GM19328 (cell line): Measurements from ENCODE around the gene IL4R.
"Not testable (repeated sequence)": the region's sequence is repeated elsewhere in the genome, so short reads cannot be mapped to it uniquely, and the experiment has no call there.

ENCODE experiments used
- ATAC-seq: cut with Tn5 transposase; IDR thresholded peaks from one replicate; pipeline ENCODE4 v1.9.1; 2021; ENCODE audit warnings: mild to moderate bottlenecking, moderate library complexity; ENCODE audit not compliant: unreplicated experiment

Gene IL4R

DNA sequence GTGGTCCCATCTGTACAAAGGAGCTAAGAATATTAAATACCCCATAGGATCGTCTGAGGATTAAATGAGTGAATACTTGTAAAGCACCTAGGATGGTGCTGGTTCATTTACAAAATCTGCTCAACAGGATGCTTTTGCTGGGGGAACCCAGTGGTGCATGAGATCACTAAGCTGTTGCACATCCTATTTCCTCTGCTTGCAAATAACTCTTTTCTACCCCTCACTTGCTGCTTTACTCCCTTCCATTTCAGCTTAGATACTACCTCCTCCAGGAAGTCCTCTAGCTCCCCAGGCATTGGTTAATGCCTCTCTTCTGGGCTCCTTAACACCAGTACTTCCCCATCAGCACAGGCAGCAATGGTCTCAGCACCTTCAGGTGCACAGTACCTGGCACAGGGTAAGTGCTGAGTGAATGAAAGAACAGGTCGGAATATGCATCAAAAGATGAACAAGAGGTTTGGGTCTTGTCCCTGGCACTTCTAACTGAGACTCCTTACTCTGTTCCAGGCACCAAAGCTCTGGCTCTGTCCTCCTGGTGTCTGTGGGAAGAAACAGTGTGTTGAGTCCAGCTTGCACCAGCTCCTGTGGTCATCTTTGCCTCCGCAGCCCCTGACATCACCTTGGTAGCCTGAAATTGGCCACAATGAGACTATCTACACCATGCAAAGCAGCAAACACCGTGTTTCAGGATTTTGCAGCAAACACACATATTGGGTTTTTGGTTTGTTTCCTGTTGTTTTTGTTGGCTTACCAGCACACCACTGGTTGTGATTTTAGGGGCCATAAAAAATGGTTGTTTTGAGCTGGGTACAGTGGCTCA is 64.1 kb downstream of the IL4R start:
- no peak for ATAC-seq

DNA sequence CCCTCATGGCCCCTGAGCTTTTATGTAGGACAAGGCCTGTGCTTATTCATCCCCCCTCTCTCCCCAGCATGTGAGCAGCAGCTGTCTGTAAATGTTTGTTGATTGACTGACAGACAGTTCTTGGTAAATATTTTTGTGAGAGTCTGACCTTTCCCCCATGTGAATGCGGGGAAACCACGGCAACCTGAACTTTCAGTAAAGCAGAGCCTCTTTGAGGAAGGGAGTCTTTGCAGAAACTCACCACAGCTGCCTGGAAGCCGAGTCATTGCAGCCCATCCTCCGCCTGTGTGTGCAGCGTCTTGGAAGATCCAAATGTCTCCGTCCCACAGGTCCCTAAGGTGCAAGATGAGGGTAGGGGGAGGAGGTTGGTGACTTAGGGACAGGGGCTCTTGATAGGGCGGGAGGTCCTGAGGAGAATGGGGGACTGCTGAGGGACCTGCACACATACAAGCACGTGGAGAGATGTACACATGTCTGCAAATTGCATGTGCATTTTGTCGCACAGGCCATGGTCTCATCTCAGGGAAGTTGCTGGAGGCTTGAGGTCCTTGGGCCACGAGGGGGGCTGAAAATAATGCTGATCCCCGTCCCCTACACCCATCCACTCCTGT is 65.2 kb downstream of the IL4R start:
- ATAC-seq: no peak

DNA sequence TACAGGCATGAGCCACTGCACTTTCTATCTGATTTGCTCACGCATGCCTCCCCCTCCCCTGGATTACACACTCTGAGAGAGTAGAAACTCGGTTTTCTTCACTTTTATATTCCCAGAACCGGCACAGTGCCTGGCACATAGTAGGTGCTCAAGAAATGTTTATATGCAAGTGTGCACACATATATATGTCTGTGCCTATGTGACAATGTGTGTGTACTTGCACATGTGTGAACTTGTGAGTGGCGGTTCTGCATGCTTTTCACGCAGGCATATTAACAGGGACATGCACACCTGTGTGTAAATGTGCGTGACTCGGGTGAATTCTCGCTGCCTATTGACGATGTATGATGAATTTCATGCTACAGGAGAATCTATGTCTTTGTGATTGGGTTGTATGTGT is 66.1 kb downstream of the IL4R start:
- no peak for ATAC-seq

DNA sequence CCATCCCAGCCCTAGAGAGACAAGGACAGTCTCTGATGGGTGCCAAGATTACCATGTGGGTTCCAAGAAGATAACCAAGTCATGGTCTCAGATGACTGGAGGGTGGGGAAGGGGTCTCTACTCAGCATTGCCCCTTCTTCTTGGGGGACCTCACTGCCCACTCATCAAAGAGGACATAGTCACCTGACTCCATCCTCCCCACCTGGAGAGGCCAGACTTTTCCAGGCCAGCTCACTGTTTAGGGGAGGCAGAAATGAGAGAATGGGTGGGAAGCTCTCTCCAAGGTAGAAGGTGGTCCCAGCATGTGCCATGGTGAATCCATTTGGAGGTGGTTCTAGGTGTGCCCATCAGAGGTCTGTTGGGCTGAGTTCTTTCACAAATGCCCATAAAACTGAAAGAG is 67.5 kb downstream of the IL4R start:
- ATAC-seq: no peak

DNA sequence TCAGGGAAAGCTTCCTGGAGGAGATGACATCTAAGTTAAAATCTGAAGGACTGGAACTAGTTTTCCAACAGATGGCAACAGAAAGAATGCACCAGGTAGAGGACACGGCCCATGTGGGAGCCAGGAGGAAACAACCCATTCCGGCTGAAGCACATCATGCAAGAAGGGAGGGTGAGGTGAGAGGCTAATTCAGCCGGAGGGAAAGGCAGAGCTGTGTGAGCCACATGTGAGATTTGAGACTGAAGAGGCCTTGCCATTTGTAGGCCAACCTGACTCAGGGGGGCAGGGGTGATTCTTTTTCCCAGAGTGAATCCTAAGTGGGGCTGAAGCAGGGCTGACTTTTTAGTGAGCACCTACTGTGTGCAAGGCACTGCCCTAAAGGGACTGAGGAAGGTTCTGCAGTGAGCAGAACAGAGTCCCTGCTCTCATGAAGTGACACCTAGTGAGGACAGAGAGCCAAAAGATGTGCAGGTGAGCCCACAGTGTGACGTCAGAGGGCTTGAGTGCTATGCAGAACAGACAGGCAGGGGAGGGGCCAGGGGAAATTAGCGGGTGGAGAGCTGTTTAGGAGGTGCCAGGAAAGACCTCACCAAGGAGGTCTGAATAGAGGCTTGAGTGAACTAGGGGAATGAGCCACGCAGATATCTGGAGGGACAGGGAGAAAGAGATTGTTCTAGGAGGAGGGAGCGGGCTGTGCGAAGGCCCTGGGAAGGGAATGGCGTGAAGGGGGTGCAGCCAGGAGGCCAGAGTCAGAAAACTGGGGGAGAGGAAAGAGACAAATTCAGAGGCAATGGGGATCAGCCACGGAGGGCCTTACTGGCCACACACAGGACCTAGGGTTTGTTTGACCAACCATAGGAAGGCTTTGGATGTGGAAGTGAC is 68.4 kb downstream of the IL4R start:
- no peak for ATAC-seq

DNA sequence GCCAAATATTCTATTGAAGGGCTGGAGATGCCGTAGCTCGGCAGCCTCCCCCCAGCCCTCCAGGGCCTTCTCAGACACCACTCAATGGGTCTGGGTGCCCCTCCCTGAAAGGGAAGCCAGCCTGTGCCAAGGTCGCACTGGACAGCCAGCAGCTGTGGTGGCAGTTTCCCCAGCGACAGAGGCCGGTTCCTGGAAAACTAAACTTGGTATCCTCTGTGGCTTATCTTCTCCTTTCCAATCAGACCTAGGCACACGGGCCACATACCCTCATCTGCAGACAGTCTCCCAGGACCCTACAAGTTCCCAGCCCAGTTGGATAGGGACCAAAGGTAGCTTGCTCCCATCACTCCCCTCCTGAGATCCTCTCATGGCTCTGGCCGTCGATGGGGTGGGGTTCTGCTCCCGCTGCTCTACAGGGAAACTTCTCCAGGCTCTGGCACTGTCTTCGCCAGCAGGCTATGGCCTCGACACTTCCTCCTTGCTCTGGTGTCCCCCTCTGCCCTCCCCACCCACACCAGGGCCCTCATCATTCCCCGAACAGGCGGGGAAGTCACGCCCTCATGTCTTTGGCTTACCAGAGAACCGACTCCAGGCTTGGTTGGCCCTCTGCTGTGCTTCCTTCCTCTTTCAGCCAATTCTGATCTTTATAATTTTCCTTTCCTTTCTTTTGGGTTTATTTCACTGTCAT is 69.9 kb downstream of the IL4R start:
- ATAC-seq: no peak

DNA sequence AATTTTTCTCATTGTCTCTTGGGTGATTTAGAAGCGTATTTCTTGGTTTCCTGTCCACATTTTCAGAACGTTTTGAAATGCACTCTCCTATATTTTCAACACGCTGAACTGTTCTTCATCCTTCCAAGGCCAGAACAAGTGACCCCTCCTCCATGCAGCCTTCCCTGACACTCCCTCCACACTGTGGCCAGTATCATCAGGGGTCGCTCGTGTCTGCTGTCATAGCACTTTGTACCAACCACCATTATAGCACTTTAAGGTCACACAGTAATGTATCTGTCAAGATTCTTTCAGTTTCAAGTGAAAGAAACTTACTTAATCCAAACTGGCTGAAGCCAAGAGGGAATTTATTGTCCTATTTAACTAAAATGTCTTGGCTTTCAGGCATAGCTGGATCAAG is 70.7 kb downstream of the IL4R start:
- ATAC-seq: no peak

DNA sequence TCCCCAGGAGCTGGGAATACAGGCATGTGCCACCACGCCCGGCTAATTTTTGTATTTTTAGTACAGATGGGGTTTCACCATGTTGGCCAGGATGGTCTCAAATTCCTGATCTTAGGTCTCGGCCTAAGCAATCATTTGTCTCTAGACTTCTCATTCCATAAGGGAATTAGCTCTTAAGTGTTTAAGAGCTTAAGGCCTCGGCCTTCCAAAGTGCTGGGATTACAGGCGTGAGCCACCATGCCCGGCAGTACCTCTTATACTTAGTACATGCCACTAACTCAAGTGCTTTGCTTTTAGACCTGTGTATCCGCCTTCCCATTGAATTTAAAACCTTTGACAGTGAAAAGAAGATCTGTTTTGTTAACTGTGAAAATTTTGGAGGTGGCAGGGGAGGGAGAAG is 71.6 kb downstream of the IL4R start:
- ATAC-seq: no peak

DNA sequence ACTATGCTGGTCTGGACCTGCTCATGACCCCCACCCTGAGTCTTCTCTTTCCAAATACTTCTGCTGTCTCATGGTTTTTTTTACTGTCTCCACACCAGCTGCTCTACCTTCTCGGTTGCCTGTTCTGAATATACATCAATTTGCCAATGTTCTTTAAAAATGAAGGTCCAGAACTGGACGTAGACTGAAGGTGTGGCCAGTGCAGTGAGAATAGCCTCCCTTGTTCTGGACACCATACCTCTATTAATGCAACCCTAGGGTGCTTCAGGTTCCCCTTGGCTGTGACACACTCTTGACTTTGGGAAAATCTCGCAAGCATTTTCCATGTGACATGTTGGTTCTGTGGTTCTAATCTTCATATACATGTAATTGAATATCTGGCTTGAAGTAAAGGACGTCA is 72.9 kb downstream of the IL4R start:
- no peak for ATAC-seq

DNA sequence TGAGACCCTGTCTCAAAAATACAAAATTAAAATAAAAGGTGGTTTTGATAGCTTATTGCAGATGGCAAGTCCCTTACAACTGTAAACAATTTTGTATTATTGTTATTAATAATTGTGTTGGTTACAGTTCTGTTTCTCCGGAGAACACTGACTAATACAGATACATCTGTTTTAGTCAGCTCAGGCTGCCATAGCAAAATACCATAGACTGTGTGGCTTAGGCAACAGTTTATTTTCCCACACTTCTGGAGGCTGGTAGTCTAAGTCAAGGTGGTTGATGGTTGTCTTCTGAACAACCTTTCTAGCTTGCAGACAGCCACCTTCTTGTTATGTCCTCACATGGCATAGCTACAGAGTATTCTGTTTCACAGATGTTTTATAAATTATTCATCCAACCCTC is 74.0 kb downstream of the IL4R start:
- no peak for ATAC-seq

DNA sequence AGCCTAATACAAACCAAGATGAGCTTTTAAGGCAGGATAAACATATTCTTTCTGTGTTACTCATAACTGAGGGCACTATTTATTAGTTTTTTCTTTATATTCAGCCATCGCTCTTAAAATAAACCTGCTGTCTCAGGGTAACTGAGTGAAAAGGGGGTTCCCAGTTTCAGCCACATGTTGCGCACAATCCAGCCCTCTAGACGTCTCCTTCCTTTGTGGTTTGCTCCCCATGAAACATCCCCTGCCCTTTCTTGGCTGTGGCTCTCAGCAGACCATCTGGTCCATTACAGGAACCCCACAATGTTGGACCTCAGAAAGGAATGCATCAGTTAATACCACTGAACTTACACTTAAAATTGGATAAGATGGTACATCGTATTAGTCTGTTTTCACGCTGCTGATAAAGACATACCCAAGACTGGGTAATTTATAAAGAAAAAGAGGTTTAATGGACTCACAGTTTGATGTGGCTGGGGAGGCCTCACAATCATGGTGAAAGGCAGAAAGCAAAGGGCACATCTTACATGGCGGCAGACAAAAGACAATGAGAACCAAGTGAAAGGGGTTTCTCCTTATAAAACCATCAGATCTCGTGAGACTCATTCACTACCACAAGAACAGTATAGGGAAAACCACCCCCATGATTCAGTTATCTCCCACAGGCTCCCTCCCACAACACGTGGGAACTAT is 75.6 kb downstream of the IL4R start:
- ATAC-seq: no peak

DNA sequence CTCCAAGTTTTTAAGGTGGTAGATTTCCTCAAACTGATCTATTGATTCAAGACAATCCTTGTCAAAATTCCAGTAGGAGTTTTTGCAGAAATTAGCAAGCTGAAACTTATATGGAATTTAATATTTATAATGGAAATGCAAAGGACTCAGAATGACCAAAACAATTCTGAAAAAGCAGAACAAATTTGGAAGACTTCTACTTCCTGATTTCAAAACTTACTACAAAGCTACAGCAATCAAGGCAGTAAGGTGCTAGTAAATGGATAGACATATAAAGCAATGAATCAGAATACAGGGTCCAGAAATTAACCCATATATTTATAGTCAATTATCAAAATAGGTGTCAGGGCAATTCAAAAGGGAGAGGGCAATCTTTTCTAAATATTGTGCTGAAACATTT is 76.4 kb downstream of the IL4R start:
- ATAC-seq: no peak

DNA sequence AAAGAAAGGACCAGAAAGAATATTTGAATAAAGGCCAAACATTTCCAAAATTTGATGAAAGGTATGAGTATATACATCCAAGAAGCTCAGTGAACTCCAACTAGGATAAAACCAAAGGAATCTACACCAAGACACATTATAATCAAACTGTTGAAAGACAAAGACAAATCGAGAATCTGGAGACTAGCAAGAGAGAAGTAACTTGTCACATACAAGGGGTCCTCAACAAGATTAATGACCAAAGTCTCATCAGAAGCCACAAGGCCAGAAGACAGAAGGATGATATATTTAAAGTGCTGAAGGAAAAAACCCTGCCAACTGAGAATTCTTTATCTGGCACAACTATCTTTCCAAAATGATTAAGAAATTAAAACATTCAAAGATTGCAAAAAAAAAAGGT is 78.9 kb downstream of the IL4R start:
- ATAC-seq: no peak

DNA sequence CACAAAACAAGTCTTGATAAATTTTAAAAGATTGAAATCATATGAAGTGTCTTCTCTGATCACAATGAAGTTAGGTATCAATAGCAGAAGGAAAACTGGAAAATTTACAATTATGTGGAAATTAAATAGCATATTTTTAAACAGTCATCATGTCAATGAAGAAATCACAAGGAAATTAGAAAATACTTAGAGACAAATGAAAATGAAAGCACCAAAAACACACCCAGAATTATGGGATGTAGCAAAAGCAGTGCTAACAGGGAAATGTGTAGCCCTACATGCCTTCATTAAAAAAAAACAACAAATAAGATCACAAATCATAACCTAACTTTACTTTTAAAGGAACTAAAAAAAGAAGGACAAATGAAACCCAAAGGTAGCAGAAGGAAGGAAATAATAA is 80.7 kb downstream of the IL4R start:
- ATAC-seq: no peak

DNA sequence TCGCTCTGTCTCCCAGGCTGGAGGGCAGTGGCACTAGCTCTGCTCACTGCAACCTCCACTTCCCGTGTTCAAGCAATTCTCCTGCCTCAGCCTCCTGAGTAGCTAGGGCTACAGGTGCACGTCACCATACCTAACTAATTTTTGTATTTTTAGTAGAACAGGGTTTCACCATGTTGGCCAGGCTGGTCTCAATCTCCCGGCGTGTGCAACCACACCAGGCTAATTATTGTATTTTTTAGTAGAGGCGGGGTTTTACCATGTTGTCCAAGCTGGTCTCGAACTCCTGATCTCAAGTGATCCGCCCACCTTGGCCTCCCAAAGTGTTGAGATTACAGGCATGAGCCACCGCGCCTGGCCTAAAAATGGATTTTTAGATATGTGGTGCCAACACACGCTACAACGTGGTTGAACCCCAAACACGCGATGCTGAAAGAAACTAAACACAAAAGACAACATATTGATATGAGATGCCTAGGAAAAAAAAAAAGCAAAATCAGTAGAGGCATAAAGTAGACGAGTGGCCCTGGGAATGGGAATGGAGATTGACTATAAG is 84.6 kb downstream of the IL4R start:
- not testable (repeated sequence) for ATAC-seq

DNA sequence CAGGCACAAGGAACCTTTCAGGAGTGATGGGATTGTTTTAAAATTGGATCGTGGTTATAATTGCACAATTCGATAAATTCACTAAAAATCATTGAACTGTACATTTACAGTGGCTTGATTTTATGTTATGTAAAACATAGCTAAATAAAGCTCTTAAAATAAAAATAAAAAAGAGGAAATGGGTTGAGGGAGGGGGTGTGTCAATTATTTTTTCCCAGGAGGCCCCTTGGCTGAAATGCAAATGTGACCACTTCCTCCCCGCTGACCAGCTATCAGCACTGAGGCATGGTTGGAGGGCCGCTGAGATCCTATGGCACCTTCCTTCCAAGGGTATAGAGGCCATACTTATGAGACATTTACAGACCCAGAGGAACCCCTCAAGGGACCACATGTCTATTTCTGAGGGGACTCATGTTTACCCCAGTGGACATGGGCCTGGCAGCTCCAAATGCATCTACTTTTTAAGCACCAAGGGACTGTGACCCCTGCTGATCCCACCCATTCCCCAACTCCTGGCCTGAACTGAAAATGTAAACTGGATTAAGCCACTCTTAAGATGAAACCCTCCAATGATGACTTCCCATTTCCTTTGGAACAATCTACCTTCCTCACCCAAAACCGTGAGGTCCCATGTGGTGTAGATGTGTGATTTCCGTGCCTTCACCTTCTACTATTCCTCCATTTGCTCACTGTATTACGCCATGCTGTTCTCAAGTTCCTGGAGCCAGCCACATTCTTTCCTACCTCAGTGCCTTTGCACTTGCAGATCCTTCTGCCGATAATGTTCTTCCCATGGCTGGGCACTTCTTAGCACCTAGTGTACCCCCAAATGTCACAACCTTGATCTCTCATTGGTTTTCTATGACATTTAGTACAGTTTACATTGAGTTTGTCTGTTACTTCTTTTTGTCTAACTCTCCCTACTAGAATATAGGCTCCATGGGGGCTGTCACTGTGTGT is 85.4 kb downstream of the IL4R start:
- ATAC-seq: no peak

DNA sequence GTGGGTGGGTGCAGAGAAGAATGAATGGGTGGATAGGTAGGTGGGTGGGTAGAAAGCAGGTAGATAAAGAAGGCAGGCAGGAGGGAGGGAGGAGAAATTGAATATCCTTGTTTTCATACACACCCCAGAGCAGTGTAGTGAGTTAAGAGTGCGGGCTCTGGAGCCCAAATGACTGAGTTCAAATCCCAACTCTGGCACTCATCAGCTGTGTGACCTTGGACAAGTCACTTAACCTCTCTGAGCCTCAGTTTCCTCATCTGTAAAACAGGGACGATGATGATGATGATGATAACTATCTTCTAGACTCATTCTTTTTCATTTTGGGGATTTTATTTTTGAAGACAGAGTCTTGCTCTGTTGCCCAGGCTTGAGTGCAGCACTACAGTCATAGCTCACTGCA is 86.2 kb downstream of the IL4R start:
- no peak for ATAC-seq

DNA sequence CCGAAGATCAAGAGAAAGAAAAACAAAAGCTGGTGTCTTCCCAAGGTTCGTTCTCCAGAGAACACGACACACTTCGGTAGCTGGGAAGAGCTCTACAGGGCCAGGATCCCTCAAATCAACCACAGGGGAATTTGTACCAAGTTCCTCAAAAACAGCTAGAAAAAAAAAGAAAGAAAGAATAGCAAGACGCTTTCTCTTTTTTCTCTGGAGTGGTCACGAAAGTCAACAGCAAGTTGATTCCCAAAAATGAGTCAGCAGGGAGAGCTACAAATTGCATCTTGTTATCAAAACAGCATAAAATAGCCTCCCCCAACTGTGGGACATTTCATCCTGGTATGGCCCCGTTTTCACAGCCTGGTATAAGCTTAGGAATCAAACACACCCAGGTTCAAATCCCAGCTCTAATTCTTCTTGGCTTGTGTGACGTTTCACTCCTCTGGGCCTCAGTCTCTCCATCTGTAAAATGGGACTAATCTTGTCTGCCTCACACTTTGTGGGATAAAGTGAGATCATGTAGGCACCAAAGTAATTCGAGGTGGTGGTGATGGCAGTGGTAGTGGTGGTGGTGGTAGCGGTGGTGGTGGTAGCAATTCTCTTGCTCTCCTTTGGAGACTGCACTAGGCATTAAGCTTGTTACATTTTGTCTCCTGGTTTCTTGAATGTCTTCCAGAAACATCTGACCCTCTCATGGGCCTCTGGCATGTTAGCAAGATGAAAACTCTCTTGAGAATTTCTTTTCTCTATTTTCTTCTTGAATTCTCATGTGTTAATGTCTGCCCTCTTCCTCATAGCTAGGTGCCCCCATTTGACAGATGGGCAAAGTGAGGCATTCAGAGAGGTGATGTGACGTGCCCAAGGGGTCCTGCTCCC is 87.2 kb downstream of the IL4R start:
- ATAC-seq: no peak
